GM10266 (cell line): ENCODE measurements around the gene ST6GALNAC3.

Experiments used
- DNase-seq: peaks from one replicate; pipeline ENCODE4 v3.0.0; 2012; ENCODE audit errors: extremely low spot score
- CTCF ChIP-seq: IDR thresholded peaks from 2 replicates; pipeline ENCODE4 v1.5.1; 2012; ENCODE audit warnings: mild to moderate bottlenecking, low read depth; ENCODE audit not compliant: control insufficient read depth, insufficient read depth; ENCODE audit errors: missing control alignments

ST6GALNAC3 gene

GRCh38 chr1:76511558-76512179 lies 437.1 kb downstream of the ST6GALNAC3 start:
- TF ChIP-seq CTCF, result no peak
- DNase-seq, result no peak

- no peak for TF ChIP-seq CTCF
- DNase-seq, result no peak
Observed at GRCh38 chr1:76530953-76531352, 456.4 kb downstream of the ST6GALNAC3 start.

- DNase-seq, result no peak
- no peak for TF ChIP-seq CTCF
Observed at GRCh38 chr1:76541618-76542017, 467.1 kb downstream of the ST6GALNAC3 start.

- TF ChIP-seq CTCF, result no peak
- DNase-seq, result no peak
Observed at GRCh38 chr1:76542359-76542758, 467.8 kb downstream of the ST6GALNAC3 start.

GRCh38 chr1:76543495-76543894 lies 468.9 kb downstream of the ST6GALNAC3 start:
- TF ChIP-seq CTCF, result no peak

GRCh38 chr1:76546354-76546933 lies 471.9 kb downstream of the ST6GALNAC3 start:
- no peak for TF ChIP-seq CTCF
- DNase-seq, result no peak

More at GRCh38 chr1:76543495-76543894, 468.9 kb downstream of the ST6GALNAC3 start:
- no peak for DNase-seq

GRCh38 chr1:76547916-76548315 lies 473.4 kb downstream of the ST6GALNAC3 start:
- DNase-seq, result no peak
- TF ChIP-seq CTCF, result no peak
